Mucosa of descending colon (tissue), 3 donors: ENCODE data around the gene BLNK. TPM values are rescaled to one million over a fixed set of nuclear protein-coding genes. Genes with fewer than 3 reads are reported as not detected.

Experiments
- ATAC-seq: fragments of 200-7000 bp; cut with Tn5 transposase; one replicate; pipeline ENCODE4 v1.9.1; 2020; ENCODE audit warnings: mild to moderate bottlenecking, moderate library complexity
- DNase-seq, 3 donors: peaks; one replicate each; pipeline ENCODE4 v3.0.0-alpha.2; 2020
- H3K36me3 ChIP-seq: fragments of 200-600 bp; one replicate; pipeline ENCODE4 v1.8.0; 2021; ENCODE audit warnings: low read depth, mild to moderate bottlenecking
- H3K4me1 ChIP-seq: fragments of 200-600 bp; one replicate; pipeline ENCODE4 v1.8.0; 2021; ENCODE audit warnings: low read depth, mild to moderate bottlenecking
- H3K4me3 ChIP-seq: fragments of 200-600 bp; one replicate; pipeline ENCODE4 v1.8.0; 2021; ENCODE audit warnings: mild to moderate bottlenecking
- H3K9me3 ChIP-seq: fragments of 200-600 bp; one replicate; pipeline ENCODE4 v1.8.0; 2021; ENCODE audit warnings: mild to moderate bottlenecking
- intact Hi-C, 2 donors: fragments of 100-400 bp; cut with DNase I in 1 of 2; cut with micrococcal nuclease in 1 of 2; formaldehyde crosslinking; loops; one replicate each; pipeline versions ENCODE4 v1.11.0 to v1.11.1; 2022; cut with DNase I, micrococcal nuclease
- total RNA-seq, 3 donors: library from RNA; stranded (reverse); fragmentation: NEBNext Ultra II Directional in 2 of 3; extraction: Animal tissue kit (Norgen Biotek cat#: 25700) in 2 of 3; gene quantifications; one replicate each; pipeline versions ENCODE4 v1.2.1 to v1.2.4, GENCODE V29; 2021 to 2023
- TF ChIP-seq, protein P1 (sequence below): fragments of 200-600 bp; IDR thresholded peaks from one replicate; pipeline ENCODE4 v1.8.0; 2022; ENCODE audit warnings: antibody characterized with exemption, mild to moderate bottlenecking
- donor health status: DM: no; HTN: no; CAD: no; lungs with moderate emphysema.
- donor health status: DM: no; HTN: no; CAD: no.
- donor health status: DM: no; HTN: yes; CAD: no.

The BLNK gene
- total RNA-seq, 3 donors from 2014 or later = 13.2 to 45.7 (median 30.4) TPM

DNA sequence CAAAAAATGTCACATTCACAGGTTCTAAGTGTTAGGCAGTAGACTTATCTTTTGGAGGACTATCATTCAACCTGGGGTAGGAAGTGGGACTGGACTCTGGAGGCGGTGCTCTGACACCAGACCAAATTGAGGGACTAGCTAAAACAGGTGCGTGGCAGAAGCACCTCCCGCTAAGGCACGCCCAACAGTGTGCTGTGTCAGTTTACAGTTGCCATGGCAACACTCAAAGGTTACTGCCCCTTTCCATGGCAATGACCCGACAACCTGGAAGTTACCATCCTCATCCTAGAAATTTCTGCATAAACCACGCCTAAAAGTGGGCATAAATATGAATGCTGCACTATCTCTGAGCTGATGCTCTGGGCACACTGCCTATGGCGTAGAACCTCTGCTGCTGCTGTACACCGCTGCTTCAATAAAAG lies 14.0 kb upstream of the BLNK start:
- peak; percentile 84 for ATAC-seq
- intact Hi-C loops = no loop called here
- Histone ChIP-seq H3K36me3 (no peaks in the 10 kb centered on the region), H3K9me3 (no peaks in the 10 kb centered on the region), H3K4me1 (peaks cover 7% of the 10 kb centered on the region), H3K4me3 (no peak overlapping the region)
- peak in 2 of 3 donors; percentile 51 to 65 for DNase-seq
- TF ChIP-seq, protein P1, sequence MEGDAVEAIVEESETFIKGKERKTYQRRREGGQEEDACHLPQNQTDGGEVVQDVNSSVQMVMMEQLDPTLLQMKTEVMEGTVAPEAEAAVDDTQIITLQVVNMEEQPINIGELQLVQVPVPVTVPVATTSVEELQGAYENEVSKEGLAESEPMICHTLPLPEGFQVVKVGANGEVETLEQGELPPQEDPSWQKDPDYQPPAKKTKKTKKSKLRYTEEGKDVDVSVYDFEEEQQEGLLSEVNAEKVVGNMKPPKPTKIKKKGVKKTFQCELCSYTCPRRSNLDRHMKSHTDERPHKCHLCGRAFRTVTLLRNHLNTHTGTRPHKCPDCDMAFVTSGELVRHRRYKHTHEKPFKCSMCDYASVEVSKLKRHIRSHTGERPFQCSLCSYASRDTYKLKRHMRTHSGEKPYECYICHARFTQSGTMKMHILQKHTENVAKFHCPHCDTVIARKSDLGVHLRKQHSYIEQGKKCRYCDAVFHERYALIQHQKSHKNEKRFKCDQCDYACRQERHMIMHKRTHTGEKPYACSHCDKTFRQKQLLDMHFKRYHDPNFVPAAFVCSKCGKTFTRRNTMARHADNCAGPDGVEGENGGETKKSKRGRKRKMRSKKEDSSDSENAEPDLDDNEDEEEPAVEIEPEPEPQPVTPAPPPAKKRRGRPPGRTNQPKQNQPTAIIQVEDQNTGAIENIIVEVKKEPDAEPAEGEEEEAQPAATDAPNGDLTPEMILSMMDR = no peak

DNA sequence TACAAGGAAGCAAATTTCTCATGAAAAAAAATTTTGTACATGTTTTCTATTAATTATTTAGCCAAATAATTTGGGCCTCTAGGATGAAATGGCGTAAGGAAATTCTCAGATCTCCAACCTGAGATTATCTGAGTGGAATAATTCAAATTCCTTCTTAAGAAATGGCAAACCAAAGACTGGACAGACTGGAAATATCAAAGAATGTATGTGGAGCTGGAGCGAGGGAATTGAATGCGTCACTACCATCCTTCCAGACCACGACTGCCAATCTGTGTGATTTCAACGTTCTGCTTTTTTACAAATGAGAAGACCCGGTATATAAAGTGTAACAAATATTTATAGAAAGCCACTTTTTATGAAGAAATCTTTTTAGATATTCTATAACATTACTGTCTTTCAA lies 12.4 kb upstream of the BLNK start:
- no peak for ATAC-seq
- Histone ChIP-seq H3K36me3 (no peaks in the 10 kb centered on the region), H3K9me3 (no peaks in the 10 kb centered on the region), H3K4me1 (peaks cover 7% of the 10 kb centered on the region), H3K4me3 (no peak overlapping the region)
- DNase-seq = no peak
- TF ChIP-seq, protein P1 = no peak
- intact Hi-C loops = no loop called here

DNA sequence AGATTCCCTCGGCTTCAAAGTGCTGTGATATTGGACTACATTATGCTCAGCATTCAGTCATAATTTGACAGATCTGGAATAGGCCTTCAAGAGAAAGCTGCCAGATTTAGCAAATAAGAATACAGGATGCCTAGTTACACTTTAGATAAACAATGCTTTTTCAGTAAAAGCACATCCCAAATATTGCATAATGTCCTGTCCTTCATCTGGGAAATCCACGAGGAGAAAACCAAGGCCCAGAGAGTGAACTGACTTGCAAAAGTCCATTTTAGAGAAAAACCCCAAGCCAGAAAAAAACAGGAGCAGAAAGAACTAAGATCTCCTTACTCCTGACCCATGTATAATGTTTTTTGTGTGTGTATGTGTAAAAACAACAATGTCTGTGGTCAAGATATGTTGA lies 12.0 kb upstream of the BLNK start:
- no peak for DNase-seq
- TF ChIP-seq, protein P1 = no peak
- intact Hi-C loops = no loop called here
- Histone ChIP-seq H3K4me1 (peaks cover 7% of the 10 kb centered on the region), H3K36me3 (no peaks in the 10 kb centered on the region), H3K4me3 (no peak overlapping the region), H3K9me3 (no peaks in the 10 kb centered on the region)
- ATAC-seq = no peak

DNA sequence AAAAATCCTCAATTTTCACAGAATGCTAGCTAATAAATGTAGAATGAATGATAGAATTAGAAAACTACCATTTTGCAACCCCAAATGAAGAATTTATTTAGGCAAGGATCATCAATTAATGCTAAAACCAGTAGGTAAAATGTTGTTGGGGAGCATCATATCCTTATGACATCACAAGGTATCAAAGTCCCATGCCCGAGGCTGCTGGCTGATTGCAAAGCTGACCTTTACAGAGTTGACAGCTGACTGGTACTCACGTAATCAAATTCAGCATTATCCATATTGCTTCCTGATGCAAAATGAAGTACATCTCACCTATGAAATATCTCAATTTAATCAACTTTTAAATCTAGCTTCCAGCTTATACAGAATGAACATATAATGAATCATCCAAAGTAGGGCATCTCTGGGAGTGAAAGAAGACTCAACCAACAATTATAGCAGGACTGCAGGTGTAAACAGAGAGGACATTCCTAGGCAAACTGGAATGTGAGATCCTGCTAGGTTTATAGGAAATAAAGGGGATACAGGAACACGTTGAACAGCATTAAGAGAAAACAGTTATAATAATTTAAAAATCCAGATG lies 10.2 kb upstream of the BLNK start:
- no peak for ATAC-seq
- DNase-seq = no peak

DNA sequence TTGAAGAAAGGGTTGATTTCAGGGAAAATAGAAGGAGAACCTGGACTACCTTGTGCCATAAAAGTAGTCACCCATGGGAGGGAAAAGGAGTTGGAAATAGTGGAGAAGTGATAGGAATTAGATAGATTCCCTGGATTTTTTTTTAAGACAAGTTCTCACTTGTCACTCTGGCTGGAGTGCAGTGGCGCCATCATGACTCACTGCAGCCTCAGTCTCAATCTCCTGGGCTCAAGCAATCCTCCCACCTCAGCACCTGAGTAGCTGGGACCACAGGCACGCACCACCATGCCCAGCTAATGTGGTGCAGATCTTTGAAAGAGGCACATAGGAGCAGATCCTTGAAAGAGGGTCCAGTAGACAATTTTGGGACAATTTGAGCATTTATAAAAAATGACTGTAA lies 9.5 kb upstream of the BLNK start:
- peaks cover 6% of the 10 kb centered on the region for H3K4me1 ChIP-seq
- H3K36me3 ChIP-seq = no peaks in the 10 kb centered on the region
- intact Hi-C loops = no loop called here
- TF ChIP-seq, protein P1 = no peak
- H3K4me3 ChIP-seq = no peak overlapping the region
- H3K9me3 ChIP-seq = no peaks in the 10 kb centered on the region
- ATAC-seq (no peak), DNase-seq (no peak)

More for the DNA sequence above, 10.2 kb upstream of the BLNK start:
- TF ChIP-seq, protein P1 = no peak
- Histone ChIP-seq H3K9me3 (no peaks in the 10 kb centered on the region), H3K36me3 (no peaks in the 10 kb centered on the region), H3K4me1 (peaks cover 7% of the 10 kb centered on the region), H3K4me3 (no peak overlapping the region)
- intact Hi-C loops = no loop called here

DNA sequence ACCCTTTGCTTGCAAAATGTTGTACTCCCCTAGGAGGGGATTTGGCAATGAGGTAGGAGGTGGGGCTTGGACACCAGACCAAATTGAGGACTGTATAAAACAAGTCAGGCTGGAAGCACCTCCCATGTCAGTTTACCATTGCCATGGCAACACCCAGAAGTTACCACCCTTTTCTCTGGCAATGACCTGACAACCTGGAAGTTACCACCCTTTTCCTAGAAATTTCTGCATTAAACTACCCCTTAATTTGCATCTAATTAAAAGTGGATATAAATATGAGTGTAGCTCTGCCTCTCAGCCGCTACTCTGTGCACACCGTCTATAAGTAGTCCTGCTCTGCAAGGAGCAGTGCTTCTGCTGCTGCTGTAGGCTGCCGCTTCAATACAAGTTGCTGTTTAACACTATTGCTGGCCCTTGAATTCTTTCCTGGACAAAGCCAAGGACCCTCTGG lies 7.8 kb upstream of the BLNK start:
- TF ChIP-seq, protein P1 = no peak
- H3K9me3 ChIP-seq = no peaks in the 10 kb centered on the region
- H3K4me1 ChIP-seq = no peaks in the 10 kb centered on the region
- no peak for DNase-seq
- intact Hi-C loops = no loop called here
- no peaks in the 10 kb centered on the region for H3K36me3 ChIP-seq
- ATAC-seq = peak; percentile 52
- H3K4me3 ChIP-seq = no peak overlapping the region
